ENCODE measurements around the gene WDR1.

DNA sequence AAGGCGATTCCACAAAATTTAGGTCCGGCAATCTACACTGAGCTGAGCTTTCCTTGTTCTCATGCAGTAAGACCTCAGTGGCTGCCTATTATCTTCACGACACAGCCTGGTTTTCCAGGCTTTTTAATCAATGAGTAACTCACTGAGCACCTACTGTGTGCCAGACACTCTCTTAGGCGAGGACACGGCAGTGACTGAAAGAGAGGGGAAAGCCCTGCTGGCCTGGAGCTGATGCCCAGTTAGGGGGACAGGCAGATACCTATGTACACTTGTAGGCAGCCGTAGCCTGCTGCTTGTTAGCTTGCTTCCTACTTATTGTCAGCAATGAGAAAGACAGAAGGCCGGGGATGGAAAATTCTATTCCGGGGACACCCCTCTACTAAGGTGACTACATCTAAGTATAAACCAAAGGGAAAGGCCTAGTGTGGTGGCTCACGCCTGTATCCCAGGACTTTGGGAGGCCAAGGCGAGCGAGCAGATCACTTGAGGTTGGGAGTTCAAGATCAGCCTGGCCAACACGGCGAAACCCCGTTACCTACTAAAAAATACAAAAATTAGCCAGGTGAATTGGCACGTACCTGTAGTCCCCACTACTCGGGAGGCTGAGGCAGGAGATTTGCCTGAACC lies 3.8 kb downstream of the WDR1 start:
- no peak for TF ChIP-seq SMC3 (IDR thresholded peaks at IDR 0.05; ENCODE audit: low read depth, low read length)
- TF ChIP-seq RCOR1 (IDR thresholded peaks at IDR 0.05; ENCODE audit: low read length), result no peak
- TF ChIP-seq, protein P1, sequence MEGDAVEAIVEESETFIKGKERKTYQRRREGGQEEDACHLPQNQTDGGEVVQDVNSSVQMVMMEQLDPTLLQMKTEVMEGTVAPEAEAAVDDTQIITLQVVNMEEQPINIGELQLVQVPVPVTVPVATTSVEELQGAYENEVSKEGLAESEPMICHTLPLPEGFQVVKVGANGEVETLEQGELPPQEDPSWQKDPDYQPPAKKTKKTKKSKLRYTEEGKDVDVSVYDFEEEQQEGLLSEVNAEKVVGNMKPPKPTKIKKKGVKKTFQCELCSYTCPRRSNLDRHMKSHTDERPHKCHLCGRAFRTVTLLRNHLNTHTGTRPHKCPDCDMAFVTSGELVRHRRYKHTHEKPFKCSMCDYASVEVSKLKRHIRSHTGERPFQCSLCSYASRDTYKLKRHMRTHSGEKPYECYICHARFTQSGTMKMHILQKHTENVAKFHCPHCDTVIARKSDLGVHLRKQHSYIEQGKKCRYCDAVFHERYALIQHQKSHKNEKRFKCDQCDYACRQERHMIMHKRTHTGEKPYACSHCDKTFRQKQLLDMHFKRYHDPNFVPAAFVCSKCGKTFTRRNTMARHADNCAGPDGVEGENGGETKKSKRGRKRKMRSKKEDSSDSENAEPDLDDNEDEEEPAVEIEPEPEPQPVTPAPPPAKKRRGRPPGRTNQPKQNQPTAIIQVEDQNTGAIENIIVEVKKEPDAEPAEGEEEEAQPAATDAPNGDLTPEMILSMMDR (IDR thresholded peaks at IDR 0.05), result no peak
- TF ChIP-seq, protein P2, sequence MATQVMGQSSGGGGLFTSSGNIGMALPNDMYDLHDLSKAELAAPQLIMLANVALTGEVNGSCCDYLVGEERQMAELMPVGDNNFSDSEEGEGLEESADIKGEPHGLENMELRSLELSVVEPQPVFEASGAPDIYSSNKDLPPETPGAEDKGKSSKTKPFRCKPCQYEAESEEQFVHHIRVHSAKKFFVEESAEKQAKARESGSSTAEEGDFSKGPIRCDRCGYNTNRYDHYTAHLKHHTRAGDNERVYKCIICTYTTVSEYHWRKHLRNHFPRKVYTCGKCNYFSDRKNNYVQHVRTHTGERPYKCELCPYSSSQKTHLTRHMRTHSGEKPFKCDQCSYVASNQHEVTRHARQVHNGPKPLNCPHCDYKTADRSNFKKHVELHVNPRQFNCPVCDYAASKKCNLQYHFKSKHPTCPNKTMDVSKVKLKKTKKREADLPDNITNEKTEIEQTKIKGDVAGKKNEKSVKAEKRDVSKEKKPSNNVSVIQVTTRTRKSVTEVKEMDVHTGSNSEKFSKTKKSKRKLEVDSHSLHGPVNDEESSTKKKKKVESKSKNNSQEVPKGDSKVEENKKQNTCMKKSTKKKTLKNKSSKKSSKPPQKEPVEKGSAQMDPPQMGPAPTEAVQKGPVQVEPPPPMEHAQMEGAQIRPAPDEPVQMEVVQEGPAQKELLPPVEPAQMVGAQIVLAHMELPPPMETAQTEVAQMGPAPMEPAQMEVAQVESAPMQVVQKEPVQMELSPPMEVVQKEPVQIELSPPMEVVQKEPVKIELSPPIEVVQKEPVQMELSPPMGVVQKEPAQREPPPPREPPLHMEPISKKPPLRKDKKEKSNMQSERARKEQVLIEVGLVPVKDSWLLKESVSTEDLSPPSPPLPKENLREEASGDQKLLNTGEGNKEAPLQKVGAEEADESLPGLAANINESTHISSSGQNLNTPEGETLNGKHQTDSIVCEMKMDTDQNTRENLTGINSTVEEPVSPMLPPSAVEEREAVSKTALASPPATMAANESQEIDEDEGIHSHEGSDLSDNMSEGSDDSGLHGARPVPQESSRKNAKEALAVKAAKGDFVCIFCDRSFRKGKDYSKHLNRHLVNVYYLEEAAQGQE (IDR thresholded peaks at IDR 0.05; ENCODE audit: low read depth, low read length), result no peak
- no peak for TF ChIP-seq RAD21 (IDR thresholded peaks at IDR 0.05; ENCODE audit: low read length)
- TF ChIP-seq CHD2 (IDR thresholded peaks at IDR 0.05; ENCODE audit: low read length, partially characterized antibody), result no peak
- no peak for TF ChIP-seq FOXJ3 (CRISPR knock-in tag; IDR thresholded peaks at IDR 0.05)
- TF ChIP-seq, protein P3, sequence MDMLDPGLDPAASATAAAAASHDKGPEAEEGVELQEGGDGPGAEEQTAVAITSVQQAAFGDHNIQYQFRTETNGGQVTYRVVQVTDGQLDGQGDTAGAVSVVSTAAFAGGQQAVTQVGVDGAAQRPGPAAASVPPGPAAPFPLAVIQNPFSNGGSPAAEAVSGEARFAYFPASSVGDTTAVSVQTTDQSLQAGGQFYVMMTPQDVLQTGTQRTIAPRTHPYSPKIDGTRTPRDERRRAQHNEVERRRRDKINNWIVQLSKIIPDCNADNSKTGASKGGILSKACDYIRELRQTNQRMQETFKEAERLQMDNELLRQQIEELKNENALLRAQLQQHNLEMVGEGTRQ (IDR thresholded peaks at IDR 0.05; ENCODE audit: borderline replicate concordance, low read depth, low read length), result no peak
- TF ChIP-seq GABPA (IDR thresholded peaks at IDR 0.05; ENCODE audit: low read depth), result no peak
- TF ChIP-seq EP300 (IDR thresholded peaks at IDR 0.05; ENCODE audit: borderline replicate concordance in 1 of 2, low read depth in 1 of 2, low read length in 1 of 2), result no peak

Measured in SK-N-SH (cell line).